Tibial nerve (tissue), 4 donors: ENCODE results near the gene VMP1.

Source experiments
- CTCF ChIP-seq, 5 experiments: fragments of 200-600 bp in 3 of 5; fragments of 450-650 bp in 2 of 5; sonication (generic) in 3 of 5; IDR thresholded peaks; one replicate each; pipeline ENCODE4 v1.5.1; 2016 to 2019; ENCODE audit warnings: antibody characterized with exemption in 5 of 5, mild to moderate bottlenecking in 3 of 5, moderate library complexity in 2 of 5
- EP300 ChIP-seq, 2 donors: sonication (generic); formaldehyde crosslinking; IDR thresholded peaks; one replicate each; pipeline ENCODE4 v1.6.1; 2017; ENCODE audit warnings: antibody characterized with exemption in 2 of 2, mild to moderate bottlenecking in 1 of 2
- POLR2A ChIP-seq, 2 donors: fragments of 450-650 bp; IDR thresholded peaks; one replicate each; pipeline ENCODE4 v1.6.1; 2017; ENCODE audit warnings: antibody characterized with exemption in 2 of 2, mild to moderate bottlenecking in 2 of 2, moderate library complexity in 2 of 2

- TF ChIP-seq POLR2A (IDR thresholded peaks at IDR 0.05) (no peak), CTCF (IDR thresholded peaks at IDR 0.05) (no peak), EP300 (IDR thresholded peaks at IDR 0.05) (no peak)
Measured at GRCh38 chr17:59680314-59680713, 27.1 kb upstream of the VMP1 start.
